Measurements from ENCODE around the gene IQSEC3. TPM values are rescaled to one million over a fixed set of nuclear protein-coding genes. Genes with fewer than 3 reads are reported as not detected.

The IQSEC3 gene
- total RNA-seq, 2 donors from 2014 or later, result 0.16 TPM; not detected in 1

GRCh38 chr12:208813-209212 lies 142.2 kb downstream of the IQSEC3 start:
- H3K27me3 ChIP-seq, result peaks cover 9% of the 10 kb centered on the region

GRCh38 chr12:209246-209645 lies 142.7 kb downstream of the IQSEC3 start:
- no peak for DNase-seq

More at GRCh38 chr12:208813-209212, 142.2 kb downstream of the IQSEC3 start:
- intact Hi-C loops (cut with DNase I), result no loop called here
- no peaks in the 10 kb centered on the region for H3K9me3 ChIP-seq
- no peak for TF ChIP-seq CTCF (IDR thresholded peaks at IDR 0.05)
- no peaks in the 10 kb centered on the region for H3K36me3 ChIP-seq
- H3K9ac ChIP-seq (ENCODE audit: low read depth in 2 of 2, low read length in 2 of 2), result no peak overlapping the region
- no peak overlapping the region for H3K27ac ChIP-seq
- DNase-seq, result no peak
- H3K4me1 ChIP-seq, result no peaks in the 10 kb centered on the region
- no peak overlapping the region for H3K4me3 ChIP-seq

GRCh38 chr12:209851-210250 lies 143.3 kb downstream of the IQSEC3 start:
- TF ChIP-seq CTCF (IDR thresholded peaks at IDR 0.05), result no peak
- Histone ChIP-seq H3K9me3 (no peaks in the 10 kb centered on the region), H3K4me1 (no peaks in the 10 kb centered on the region), H3K4me3 (no peak overlapping the region), H3K27me3 (peaks cover 5% of the 10 kb centered on the region), H3K9ac (ENCODE audit: low read depth in 2 of 2, low read length in 2 of 2) (no peak overlapping the region), H3K27ac (no peak overlapping the region), H3K36me3 (no peaks in the 10 kb centered on the region)
- DNase-seq, result no peak
- intact Hi-C loops (cut with DNase I), result no loop called here

More at GRCh38 chr12:209246-209645, 142.7 kb downstream of the IQSEC3 start:
- Histone ChIP-seq H3K9ac (ENCODE audit: low read depth in 2 of 2, low read length in 2 of 2) (no peak overlapping the region), H3K4me1 (no peaks in the 10 kb centered on the region), H3K27me3 (peaks cover 5% of the 10 kb centered on the region), H3K4me3 (no peak overlapping the region), H3K27ac (no peak overlapping the region), H3K9me3 (no peaks in the 10 kb centered on the region), H3K36me3 (no peaks in the 10 kb centered on the region)
- no peak for TF ChIP-seq CTCF (IDR thresholded peaks at IDR 0.05)
- intact Hi-C loops (cut with DNase I), result no loop called here

GRCh38 chr12:210277-211141 lies 143.9 kb downstream of the IQSEC3 start:
- Histone ChIP-seq H3K4me3 (no peak overlapping the region), H3K9me3 (no peaks in the 10 kb centered on the region), H3K27ac (no peak overlapping the region), H3K4me1 (no peaks in the 10 kb centered on the region), H3K27me3 (peaks cover 5% of the 10 kb centered on the region), H3K9ac (ENCODE audit: low read depth in 2 of 2, low read length in 2 of 2) (no peak overlapping the region), H3K36me3 (no peaks in the 10 kb centered on the region)
- peak; percentile 29 for DNase-seq
- no peak for TF ChIP-seq CTCF (IDR thresholded peaks at IDR 0.05)
- intact Hi-C loops (cut with DNase I), result no loop called here

GRCh38 chr12:211142-211465 lies 144.5 kb downstream of the IQSEC3 start:
- intact Hi-C loops (cut with DNase I), result no loop called here
- no peak for DNase-seq
- H3K27ac ChIP-seq, result no peak overlapping the region
- TF ChIP-seq CTCF (IDR thresholded peaks at IDR 0.05), result no peak
- H3K9me3 ChIP-seq, result no peaks in the 10 kb centered on the region
- H3K4me1 ChIP-seq, result no peaks in the 10 kb centered on the region
- peaks cover 5% of the 10 kb centered on the region for H3K27me3 ChIP-seq
- H3K4me3 ChIP-seq, result no peak overlapping the region
- H3K9ac ChIP-seq (ENCODE audit: low read depth in 2 of 2, low read length in 2 of 2), result no peak overlapping the region
- H3K36me3 ChIP-seq, result no peaks in the 10 kb centered on the region

All from colonic mucosa (tissue), 4 donors.